HEK293 (cell line): ENCODE data around the gene VEGFB.

ENCODE experiments used
- CTCF ChIA-PET: fragments of 350-600 bp; formaldehyde crosslinking; extraction: SDS; loops from one replicate; lab custom pipeline; 2021; ENCODE audit warnings: antibody characterized with exemption; lab: Yijun Ruan, JAX
- POLR2A ChIA-PET: fragments of 300-600 bp; formaldehyde crosslinking; extraction: SDS; loops from one replicate; lab custom pipeline; 2020; ENCODE audit warnings: antibody characterized with exemption, inconsistent platforms; lab: Yijun Ruan, JAX
- H3K27ac ChIP-seq: fragments of 200-500 bp; sonication (Bioruptor generic); 2 replicates; pipeline ENCODE4 v1.5.1; 2014; ENCODE audit warnings: low read depth, low read length, control low read depth, inconsistent platforms; ENCODE audit errors: extremely low read depth
- H3K36me3 ChIP-seq, 2 experiments: fragments of 200-500 bp in 1 of 2; sonication (Bioruptor generic) in 1 of 2; 1 replicate in 1 of 2; 2 replicates in 1 of 2; pipeline ENCODE4 v1.5.1; 2014 to 2017; ENCODE audit warnings: inconsistent platforms in 2 of 2, low read length in 2 of 2; ENCODE audit not compliant: control insufficient read depth in 2 of 2, insufficient read depth in 1 of 2
- H3K4me1 ChIP-seq: fragments of 200-500 bp; sonication (Bioruptor generic); 2 replicates; pipeline ENCODE4 v1.5.1; 2014; ENCODE audit warnings: mild to moderate bottlenecking, low read length, inconsistent platforms; ENCODE audit not compliant: control insufficient read depth, insufficient read depth
- H3K4me3 ChIP-seq: 2 replicates; pipeline ENCODE4 v1.5.1; 2011; ENCODE audit warnings: low read depth, mild to moderate bottlenecking, control low read depth, low read length, moderate library complexity
- H3K9me3 ChIP-seq: fragments of 200-500 bp; sonication (Bioruptor generic); 2 replicates; pipeline ENCODE4 v1.5.1; 2014; ENCODE audit warnings: low read depth, low read length, inconsistent platforms; ENCODE audit not compliant: control insufficient read depth, insufficient read depth
- GLIS2 ChIP-seq: fragments of 450-650 bp; formaldehyde crosslinking; IDR thresholded peaks from 2 replicates; pipeline ENCODE4 v1.5.1; 2016; ENCODE audit warnings: missing biosample characterization, missing genetic modification characterization
- KLF16 ChIP-seq: fragments of 450-650 bp; formaldehyde crosslinking; IDR thresholded peaks from 2 replicates; pipeline ENCODE4 v1.5.1; 2017; ENCODE audit warnings: missing biosample characterization, missing genetic modification characterization
- KLF8 ChIP-seq: fragments of 450-650 bp; formaldehyde crosslinking; IDR thresholded peaks from 2 replicates; pipeline ENCODE4 v1.5.1; 2016; ENCODE audit warnings: missing biosample characterization, missing genetic modification characterization
- SP2 ChIP-seq: fragments of 450-650 bp; formaldehyde crosslinking; IDR thresholded peaks from 2 replicates; pipeline ENCODE4 v1.5.1; 2016; ENCODE audit warnings: missing biosample characterization, missing genetic modification characterization
- ZBTB17 ChIP-seq: fragments of 450-650 bp; formaldehyde crosslinking; IDR thresholded peaks from 2 replicates; pipeline ENCODE4 v1.5.1; 2016; ENCODE audit warnings: missing biosample characterization, missing genetic modification characterization
- ZBTB8A ChIP-seq: fragments of 450-650 bp; formaldehyde crosslinking; IDR thresholded peaks from 2 replicates; pipeline ENCODE4 v1.5.1; 2016; ENCODE audit warnings: missing biosample characterization, missing genetic modification characterization
- ZEB2 ChIP-seq: fragments of 450-650 bp; formaldehyde crosslinking; IDR thresholded peaks from 2 replicates; pipeline ENCODE4 v1.5.1; 2016; ENCODE audit warnings: missing biosample characterization, missing genetic modification characterization
- ZNF114 ChIP-seq: fragments of 450-650 bp; formaldehyde crosslinking; IDR thresholded peaks from 2 replicates; pipeline ENCODE4 v1.5.0; 2017; ENCODE audit warnings: missing biosample characterization, missing genetic modification characterization
- ZNF202 ChIP-seq: fragments of 450-650 bp; formaldehyde crosslinking; IDR thresholded peaks from 2 replicates; pipeline ENCODE4 v1.5.1; 2016; ENCODE audit warnings: missing biosample characterization, missing genetic modification characterization, borderline replicate concordance
- ZNF223 ChIP-seq: fragments of 450-650 bp; formaldehyde crosslinking; IDR thresholded peaks from 2 replicates; pipeline ENCODE4 v1.5.1; 2016; ENCODE audit warnings: missing biosample characterization, missing genetic modification characterization
- ZNF341 ChIP-seq: fragments of 450-650 bp; formaldehyde crosslinking; IDR thresholded peaks from 2 replicates; pipeline ENCODE4; 2016; ENCODE audit warnings: low read depth, missing biosample characterization, missing genetic modification characterization
- ZNF530 ChIP-seq: fragments of 450-650 bp; formaldehyde crosslinking; IDR thresholded peaks from 2 replicates; pipeline ENCODE4 v1.5.1; 2016; ENCODE audit warnings: low read depth, missing biosample characterization, missing genetic modification characterization
- ZNF610 ChIP-seq: fragments of 450-650 bp; formaldehyde crosslinking; IDR thresholded peaks from 2 replicates; pipeline ENCODE4 v1.5.1; 2016; ENCODE audit warnings: missing biosample characterization, missing genetic modification characterization, borderline replicate concordance
- ZNF654 ChIP-seq: fragments of 450-650 bp; formaldehyde crosslinking; IDR thresholded peaks from 2 replicates; pipeline ENCODE4 v1.5.1; 2016; ENCODE audit warnings: low read depth, missing biosample characterization, missing genetic modification characterization
- ZNF658 ChIP-seq: fragments of 450-650 bp; formaldehyde crosslinking; IDR thresholded peaks from 2 replicates; pipeline ENCODE4; 2016; ENCODE audit warnings: missing biosample characterization, missing genetic modification characterization
- ZNF843 ChIP-seq: fragments of 450-650 bp; formaldehyde crosslinking; IDR thresholded peaks from 2 replicates; pipeline ENCODE4 v1.5.1; 2016; ENCODE audit warnings: missing biosample characterization, missing genetic modification characterization
- ZSCAN30 ChIP-seq: fragments of 450-650 bp; IDR thresholded peaks from 2 replicates; pipeline ENCODE4 v1.5.1; 2018; ENCODE audit warnings: missing biosample characterization, mild to moderate bottlenecking, missing genetic modification characterization, moderate library complexity
- TF ChIP-seq, protein P1 (sequence below): fragments of 450-650 bp; formaldehyde crosslinking; IDR thresholded peaks from 2 replicates; pipeline ENCODE4 v1.5.1; 2017; ENCODE audit warnings: missing biosample characterization, missing genetic modification characterization
- TF ChIP-seq, protein P2 (sequence below): fragments of 450-650 bp; formaldehyde crosslinking; IDR thresholded peaks from 2 replicates; pipeline ENCODE4 v1.5.1; 2016; ENCODE audit warnings: missing biosample characterization, missing genetic modification characterization
- TF ChIP-seq, protein P3 (sequence below): fragments of 450-650 bp; formaldehyde crosslinking; conservative IDR thresholded peaks from 2 replicates; pipeline ENCODE4 v1.5.1; 2016; ENCODE audit warnings: low read depth, missing biosample characterization, missing genetic modification characterization
- TF ChIP-seq, protein P4 (sequence below): IDR thresholded peaks from 2 replicates; pipeline ENCODE4 v1.6.1; 2011; ENCODE audit warnings: mild to moderate bottlenecking, low read depth, low read length, borderline replicate concordance
- TF ChIP-seq, protein P5 (sequence below): fragments of 450-650 bp; formaldehyde crosslinking; IDR thresholded peaks from 2 replicates; pipeline ENCODE4 v1.5.1; 2016; ENCODE audit warnings: missing biosample characterization, missing genetic modification characterization

VEGFB gene

DNA sequence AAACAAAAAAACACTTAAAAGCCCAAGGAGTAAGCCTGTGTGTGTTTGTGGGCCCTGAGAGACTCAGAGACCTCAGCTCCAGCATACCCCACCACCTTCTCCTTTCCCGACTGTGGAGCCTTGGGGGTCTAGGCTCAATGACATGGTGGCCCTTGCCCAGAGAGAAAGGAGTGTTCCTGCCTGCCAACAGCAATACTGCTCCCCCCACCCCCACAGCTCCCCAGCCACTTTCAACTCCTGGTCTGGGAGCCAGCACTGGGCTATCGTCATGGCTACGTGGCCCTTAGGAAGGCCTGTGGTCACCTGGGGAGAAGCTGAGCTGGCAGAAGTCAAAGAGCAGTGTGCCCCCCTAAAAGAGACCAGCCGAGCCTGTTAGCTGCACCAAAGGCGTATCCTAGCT is 9.7 kb downstream of the VEGFB start:
- Histone ChIP-seq H3K4me3 (no peak overlapping the region), H3K4me1 (no peaks in the 10 kb centered on the region)
- TF ChIP-seq, protein P1, sequence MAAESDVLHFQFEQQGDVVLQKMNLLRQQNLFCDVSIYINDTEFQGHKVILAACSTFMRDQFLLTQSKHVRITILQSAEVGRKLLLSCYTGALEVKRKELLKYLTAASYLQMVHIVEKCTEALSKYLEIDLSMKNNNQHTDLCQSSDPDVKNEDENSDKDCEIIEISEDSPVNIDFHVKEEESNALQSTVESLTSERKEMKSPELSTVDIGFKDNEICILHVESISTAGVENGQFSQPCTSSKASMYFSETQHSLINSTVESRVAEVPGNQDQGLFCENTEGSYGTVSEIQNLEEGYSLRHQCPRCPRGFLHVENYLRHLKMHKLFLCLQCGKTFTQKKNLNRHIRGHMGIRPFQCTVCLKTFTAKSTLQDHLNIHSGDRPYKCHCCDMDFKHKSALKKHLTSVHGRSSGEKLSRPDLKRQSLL (tag by site-specific recombination), result 0 out of 2 replicates have a peak, but pooled peaks have one; percentile 18
- TF ChIP-seq GLIS2 (tag by site-specific recombination) (peak; percentile 68; the same call in 1 of the 2 replicates), ZSCAN30 (tag by site-specific recombination) (no peak)
- TF ChIP-seq, all 188 proteins: peak for 2
- peaks cover 0 to 20% of the 10 kb centered on the region in 2 experiments; a peak in 1 of 3 replicates for H3K36me3 ChIP-seq
- ChIA-PET CTCF (interaction anchor here (0.5 to 2.2 kb wide), 7 partner anchors 11 to 62 kb away, joined by 3 to 13 read pairs (median 4); partner anchors contain the start of gene FERMT3), POLR2A (interaction anchor here (0.8 to 7.2 kb wide), 11 partner anchors 8 to 73 kb away, joined by 3 to 96 read pairs (median 4); partner anchors contain the start of genes BAD, NUDT22, PRDX5 and STIP1)
- no peak overlapping the region for H3K27ac ChIP-seq
- no peaks in the 10 kb centered on the region for H3K9me3 ChIP-seq

DNA sequence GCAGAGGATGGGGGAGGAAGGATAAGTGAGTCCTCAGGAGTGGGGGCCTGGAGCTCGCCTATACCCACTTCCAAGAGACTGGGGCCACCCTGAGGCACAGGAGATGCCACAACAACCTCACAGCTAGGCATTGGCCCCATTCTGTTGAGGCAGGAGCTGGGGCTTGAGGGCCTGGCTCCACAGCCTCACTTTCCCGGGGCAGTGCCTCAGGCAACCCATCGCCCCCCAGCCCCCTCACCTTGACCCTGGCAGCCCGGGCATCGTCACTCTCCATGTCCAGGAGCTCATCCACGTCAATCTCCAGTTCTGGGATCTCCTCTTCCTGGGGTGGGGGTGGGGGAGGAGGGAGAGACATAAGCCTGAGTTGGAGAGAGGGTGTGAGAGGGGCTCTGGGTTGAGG is 10.6 kb downstream of the VEGFB start:
- Histone ChIP-seq H3K4me1 (no peaks in the 10 kb centered on the region), H3K36me3 (peaks cover 0 to 20% of the 10 kb centered on the region in 2 experiments; a peak in 1 of 3 replicates), H3K27ac (0 out of 2 replicates have a peak overlapping the region, but pooled peaks have one; percentile 28), H3K9me3 (no peaks in the 10 kb centered on the region), H3K4me3 (peak overlapping the region; percentile 68)
- CTCF ChIA-PET, result interaction anchor here (0.5 to 1.7 kb wide), 10 partner anchors 27 to 987 kb away, joined by 3 to 10 read pairs (median 4); no protein-coding TSS in a partner anchor
- POLR2A ChIA-PET, result interaction anchor here (0.6 to 7.2 kb wide), 10 partner anchors 9 to 547 kb away, joined by 3 to 96 read pairs (median 6); partner anchors contain the start of genes NUDT22, PRDX5, STIP1 and TRMT112
- no peak for TF ChIP-seq ZNF223 (tag by site-specific recombination)
- TF ChIP-seq, protein P2, sequence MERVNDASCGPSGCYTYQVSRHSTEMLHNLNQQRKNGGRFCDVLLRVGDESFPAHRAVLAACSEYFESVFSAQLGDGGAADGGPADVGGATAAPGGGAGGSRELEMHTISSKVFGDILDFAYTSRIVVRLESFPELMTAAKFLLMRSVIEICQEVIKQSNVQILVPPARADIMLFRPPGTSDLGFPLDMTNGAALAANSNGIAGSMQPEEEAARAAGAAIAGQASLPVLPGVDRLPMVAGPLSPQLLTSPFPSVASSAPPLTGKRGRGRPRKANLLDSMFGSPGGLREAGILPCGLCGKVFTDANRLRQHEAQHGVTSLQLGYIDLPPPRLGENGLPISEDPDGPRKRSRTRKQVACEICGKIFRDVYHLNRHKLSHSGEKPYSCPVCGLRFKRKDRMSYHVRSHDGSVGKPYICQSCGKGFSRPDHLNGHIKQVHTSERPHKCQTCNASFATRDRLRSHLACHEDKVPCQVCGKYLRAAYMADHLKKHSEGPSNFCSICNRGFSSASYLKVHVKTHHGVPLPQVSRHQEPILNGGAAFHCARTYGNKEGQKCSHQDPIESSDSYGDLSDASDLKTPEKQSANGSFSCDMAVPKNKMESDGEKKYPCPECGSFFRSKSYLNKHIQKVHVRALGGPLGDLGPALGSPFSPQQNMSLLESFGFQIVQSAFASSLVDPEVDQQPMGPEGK (tag by site-specific recombination), result peak; percentile 35; the same call in 1 of the 2 replicates
- no peak for TF ChIP-seq ZNF658 (tag by site-specific recombination)
- TF ChIP-seq ZBTB17 (tag by site-specific recombination), result peak; percentile 61
- TF ChIP-seq, protein P3, sequence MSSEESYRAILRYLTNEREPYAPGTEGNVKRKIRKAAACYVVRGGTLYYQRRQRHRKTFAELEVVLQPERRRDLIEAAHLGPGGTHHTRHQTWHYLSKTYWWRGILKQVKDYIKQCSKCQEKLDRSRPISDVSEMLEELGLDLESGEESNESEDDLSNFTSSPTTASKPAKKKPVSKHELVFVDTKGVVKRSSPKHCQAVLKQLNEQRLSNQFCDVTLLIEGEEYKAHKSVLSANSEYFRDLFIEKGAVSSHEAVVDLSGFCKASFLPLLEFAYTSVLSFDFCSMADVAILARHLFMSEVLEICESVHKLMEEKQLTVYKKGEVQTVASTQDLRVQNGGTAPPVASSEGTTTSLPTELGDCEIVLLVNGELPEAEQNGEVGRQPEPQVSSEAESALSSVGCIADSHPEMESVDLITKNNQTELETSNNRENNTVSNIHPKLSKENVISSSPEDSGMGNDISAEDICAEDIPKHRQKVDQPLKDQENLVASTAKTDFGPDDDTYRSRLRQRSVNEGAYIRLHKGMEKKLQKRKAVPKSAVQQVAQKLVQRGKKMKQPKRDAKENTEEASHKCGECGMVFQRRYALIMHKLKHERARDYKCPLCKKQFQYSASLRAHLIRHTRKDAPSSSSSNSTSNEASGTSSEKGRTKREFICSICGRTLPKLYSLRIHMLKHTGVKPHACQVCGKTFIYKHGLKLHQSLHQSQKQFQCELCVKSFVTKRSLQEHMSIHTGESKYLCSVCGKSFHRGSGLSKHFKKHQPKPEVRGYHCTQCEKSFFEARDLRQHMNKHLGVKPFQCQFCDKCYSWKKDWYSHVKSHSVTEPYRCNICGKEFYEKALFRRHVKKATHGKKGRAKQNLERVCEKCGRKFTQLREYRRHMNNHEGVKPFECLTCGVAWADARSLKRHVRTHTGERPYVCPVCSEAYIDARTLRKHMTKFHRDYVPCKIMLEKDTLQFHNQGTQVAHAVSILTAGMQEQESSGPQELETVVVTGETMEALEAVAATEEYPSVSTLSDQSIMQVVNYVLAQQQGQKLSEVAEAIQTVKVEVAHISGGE, result no peak
- TF ChIP-seq ZNF341 (tag by site-specific recombination), result no peak
- TF ChIP-seq, protein P4, sequence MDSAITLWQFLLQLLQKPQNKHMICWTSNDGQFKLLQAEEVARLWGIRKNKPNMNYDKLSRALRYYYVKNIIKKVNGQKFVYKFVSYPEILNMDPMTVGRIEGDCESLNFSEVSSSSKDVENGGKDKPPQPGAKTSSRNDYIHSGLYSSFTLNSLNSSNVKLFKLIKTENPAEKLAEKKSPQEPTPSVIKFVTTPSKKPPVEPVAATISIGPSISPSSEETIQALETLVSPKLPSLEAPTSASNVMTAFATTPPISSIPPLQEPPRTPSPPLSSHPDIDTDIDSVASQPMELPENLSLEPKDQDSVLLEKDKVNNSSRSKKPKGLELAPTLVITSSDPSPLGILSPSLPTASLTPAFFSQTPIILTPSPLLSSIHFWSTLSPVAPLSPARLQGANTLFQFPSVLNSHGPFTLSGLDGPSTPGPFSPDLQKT, result no peak
- TF ChIP-seq, protein P5, sequence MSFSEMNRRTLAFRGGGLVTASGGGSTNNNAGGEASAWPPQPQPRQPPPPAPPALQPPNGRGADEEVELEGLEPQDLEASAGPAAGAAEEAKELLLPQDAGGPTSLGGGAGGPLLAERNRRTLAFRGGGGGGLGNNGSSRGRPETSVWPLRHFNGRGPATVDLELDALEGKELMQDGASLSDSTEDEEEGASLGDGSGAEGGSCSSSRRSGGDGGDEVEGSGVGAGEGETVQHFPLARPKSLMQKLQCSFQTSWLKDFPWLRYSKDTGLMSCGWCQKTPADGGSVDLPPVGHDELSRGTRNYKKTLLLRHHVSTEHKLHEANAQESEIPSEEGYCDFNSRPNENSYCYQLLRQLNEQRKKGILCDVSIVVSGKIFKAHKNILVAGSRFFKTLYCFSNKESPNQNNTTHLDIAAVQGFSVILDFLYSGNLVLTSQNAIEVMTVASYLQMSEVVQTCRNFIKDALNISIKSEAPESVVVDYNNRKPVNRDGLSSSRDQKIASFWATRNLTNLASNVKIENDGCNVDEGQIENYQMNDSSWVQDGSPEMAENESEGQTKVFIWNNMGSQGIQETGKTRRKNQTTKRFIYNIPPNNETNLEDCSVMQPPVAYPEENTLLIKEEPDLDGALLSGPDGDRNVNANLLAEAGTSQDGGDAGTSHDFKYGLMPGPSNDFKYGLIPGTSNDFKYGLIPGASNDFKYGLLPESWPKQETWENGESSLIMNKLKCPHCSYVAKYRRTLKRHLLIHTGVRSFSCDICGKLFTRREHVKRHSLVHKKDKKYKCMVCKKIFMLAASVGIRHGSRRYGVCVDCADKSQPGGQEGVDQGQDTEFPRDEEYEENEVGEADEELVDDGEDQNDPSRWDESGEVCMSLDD (tag by site-specific recombination), result 0 out of 2 replicates have a peak, but pooled peaks have one; percentile 3
- no peak for TF ChIP-seq KLF16 (tag by site-specific recombination)
- TF ChIP-seq ZEB2, result no peak
- no peak for TF ChIP-seq ZNF654 (tag by site-specific recombination)
- TF ChIP-seq SP2 (tag by site-specific recombination), result no peak
- no peak for TF ChIP-seq ZNF202 (tag by site-specific recombination)
- no peak for TF ChIP-seq ZNF530 (tag by site-specific recombination)
- no peak for TF ChIP-seq ZNF610 (tag by site-specific recombination)
- TF ChIP-seq KLF8 (tag by site-specific recombination), result 0 out of 2 replicates have a peak, but pooled peaks have one; percentile 21
- no peak for TF ChIP-seq ZBTB8A (tag by site-specific recombination)
- no peak for TF ChIP-seq ZNF114 (tag by site-specific recombination)
- TF ChIP-seq ZNF843, result no peak
